Measurements from ENCODE around the gene JAZF1.

Gene JAZF1

GRCh38 chr7:28136420-28136819 lies 44.2 kb downstream of the JAZF1 start:
- DNase-seq (ENCODE audit: low spot score) = no peak

GRCh38 chr7:28135760-28136159 lies 44.8 kb downstream of the JAZF1 start:
- no peak for DNase-seq (ENCODE audit: low spot score)

GRCh38 chr7:28135315-28135714 lies 45.3 kb downstream of the JAZF1 start:
- DNase-seq (ENCODE audit: low spot score) = no peak

GRCh38 chr7:28133872-28134271 lies 46.7 kb downstream of the JAZF1 start:
- no peak for DNase-seq (ENCODE audit: low spot score)

GRCh38 chr7:28132959-28133870 lies 47.4 kb downstream of the JAZF1 start:
- no peak for DNase-seq (ENCODE audit: low spot score)

GRCh38 chr7:28130277-28130676 lies 50.3 kb downstream of the JAZF1 start:
- DNase-seq (ENCODE audit: low spot score) = no peak

- DNase-seq (ENCODE audit: low spot score) = no peak
Measured at GRCh38 chr7:28128608-28129007, 52.0 kb downstream of the JAZF1 start.

- no peak for DNase-seq (ENCODE audit: low spot score)
Measured at GRCh38 chr7:28126410-28127041, 54.1 kb downstream of the JAZF1 start.

- DNase-seq (ENCODE audit: low spot score) = no peak
Measured at GRCh38 chr7:28125431-28126409, 54.9 kb downstream of the JAZF1 start.

- DNase-seq (ENCODE audit: low spot score) = no peak
Measured at GRCh38 chr7:28124413-28124812, 56.2 kb downstream of the JAZF1 start.

GRCh38 chr7:28123752-28124151 lies 56.8 kb downstream of the JAZF1 start:
- no peak for DNase-seq (ENCODE audit: low spot score)

GRCh38 chr7:28121496-28121895 lies 59.1 kb downstream of the JAZF1 start:
- no peak for DNase-seq (ENCODE audit: low spot score)

- DNase-seq (ENCODE audit: low spot score) = no peak
Measured at GRCh38 chr7:28116041-28116440, 64.6 kb downstream of the JAZF1 start.

GRCh38 chr7:28115261-28115660 lies 65.3 kb downstream of the JAZF1 start:
- DNase-seq (ENCODE audit: low spot score) = no peak

GRCh38 chr7:28114056-28114455 lies 66.5 kb downstream of the JAZF1 start:
- no peak for DNase-seq (ENCODE audit: low spot score)

GRCh38 chr7:28112883-28113540 lies 67.6 kb downstream of the JAZF1 start:
- DNase-seq (ENCODE audit: low spot score) = no peak

- no peak for DNase-seq (ENCODE audit: low spot score)
Measured at GRCh38 chr7:28112467-28112866, 68.1 kb downstream of the JAZF1 start.

GRCh38 chr7:28112012-28112411 lies 68.6 kb downstream of the JAZF1 start:
- no peak for DNase-seq (ENCODE audit: low spot score)

- DNase-seq (ENCODE audit: low spot score) = no peak
Measured at GRCh38 chr7:28110427-28111012, 70.1 kb downstream of the JAZF1 start.

GRCh38 chr7:28108747-28109146 lies 71.8 kb downstream of the JAZF1 start:
- DNase-seq (ENCODE audit: low spot score) = no peak

- no peak for DNase-seq (ENCODE audit: low spot score)
Measured at GRCh38 chr7:28107960-28108359, 72.6 kb downstream of the JAZF1 start.

All from SW480 (cell line).